H1 (cell line): ENCODE data around the gene FAM241A.

Experiments used
- BRCA1 ChIP-seq: IDR thresholded peaks from 2 replicates; pipeline ENCODE4 v1.6.1; 2012; ENCODE audit warnings: low read depth, low read length, improper control_type of control experiment
- CBX8 ChIP-seq: fragments of 300-800, 300-1000 bp; sonication (generic); IDR thresholded peaks from 2 replicates; pipeline ENCODE4 v1.7.1; 2016; ENCODE audit warnings: low read depth, low read length, borderline replicate concordance
- CTCF ChIP-seq, 3 experiments: IDR thresholded peaks; 1 replicate in 2 of 3; 2 replicates in 1 of 3; pipeline versions ENCODE4 v1.5.1 to v1.6.1; 2011; ENCODE audit warnings: low read length in 3 of 3, mild to moderate bottlenecking in 3 of 3, inconsistent platforms in 2 of 3, low read depth in 1 of 3, moderate library complexity in 1 of 3; ENCODE audit not compliant: insufficient read depth in 1 of 3; ENCODE audit errors: control extremely low read depth in 1 of 3
- EZH2 ChIP-seq: fragments of 200-600 bp; sonication (generic); IDR thresholded peaks from 2 replicates; pipeline ENCODE4 v1.7.1; 2012; ENCODE audit warnings: low read depth, mild to moderate bottlenecking, moderate library complexity, low read length, inconsistent platforms; ENCODE audit not compliant: severe bottlenecking
- HDAC2 ChIP-seq, 2 experiments: fragments of 300-600 bp in 1 of 2; sonication (generic) in 1 of 2; IDR thresholded peaks; 2 replicates each; pipeline ENCODE4 v1.6.1; 2011 to 2012; ENCODE audit warnings: low read depth in 2 of 2, low read length in 2 of 2, mild to moderate bottlenecking in 2 of 2, moderate library complexity in 2 of 2, borderline replicate concordance in 1 of 2, inconsistent platforms in 1 of 2
- KDM5A ChIP-seq: fragments of 200-600 bp; IDR thresholded peaks from 2 replicates; pipeline ENCODE4 v1.7.1; 2012; ENCODE audit warnings: mild to moderate bottlenecking, low read length, inconsistent platforms, mixed read lengths
- MAX ChIP-seq: IDR thresholded peaks from 2 replicates; pipeline ENCODE4 v1.6.1; 2012; ENCODE audit warnings: inconsistent platforms
- POLR2A ChIP-seq, 2 experiments: IDR thresholded peaks; 1 replicate in 1 of 2; 2 replicates in 1 of 2; pipeline ENCODE4 v1.6.1; 2011; ENCODE audit warnings: low read depth in 2 of 2, low read length in 2 of 2, mild to moderate bottlenecking in 2 of 2; ENCODE audit errors: control extremely low read depth in 1 of 2
- POLR2AphosphoS5 ChIP-seq: IDR thresholded peaks from 2 replicates; pipeline ENCODE4 v1.6.1; 2011; ENCODE audit warnings: low read depth, low read length
- RNF2 ChIP-seq: fragments of 200-900, 300-1000 bp; sonication (generic); IDR thresholded peaks from 2 replicates; pipeline ENCODE4 v1.7.1; 2016; ENCODE audit warnings: borderline replicate concordance, low read depth, mild to moderate bottlenecking, antibody characterized with exemption, low read length; ENCODE audit not compliant: poor library complexity, severe bottlenecking; ENCODE audit errors: missing control alignments
- RXRA ChIP-seq: IDR thresholded peaks from 2 replicates; pipeline ENCODE4 v1.6.1; 2011; ENCODE audit warnings: low read depth, mild to moderate bottlenecking, low read length, moderate library complexity; ENCODE audit not compliant: insufficient read depth
- TAF1 ChIP-seq: IDR thresholded peaks from 2 replicates; pipeline ENCODE4 v1.6.1; 2011; ENCODE audit warnings: mild to moderate bottlenecking, low read depth, low read length

GRCh38 chr4:112120021-112120420, 25.2 kb upstream of the FAM241A start:
- no peak for TF ChIP-seq BRCA1
- no peak for TF ChIP-seq EZH2
- TF ChIP-seq RNF2, result no peak
- TF ChIP-seq MAX, result no peak
- TF ChIP-seq CTCF (IDR thresholded peaks at IDR 0.05; ENCODE audit: control extremely low read depth in 1 of 3, insufficient read depth in 1 of 3, low read depth in 1 of 3, low read length in 3 of 3), result no peak
- TF ChIP-seq POLR2A (IDR thresholded peaks at IDR 0.05; ENCODE audit: control extremely low read depth in 1 of 2, low read depth in 2 of 2, low read length in 2 of 2), result no peak
- no peak for TF ChIP-seq CBX8
- TF ChIP-seq HDAC2 (IDR thresholded peaks at IDR 0.05; ENCODE audit: borderline replicate concordance in 1 of 2, low read depth in 2 of 2, low read length in 2 of 2), result no peak
- no peak for TF ChIP-seq RXRA
- TF ChIP-seq TAF1, result no peak
- TF ChIP-seq POLR2AphosphoS5, result no peak
- TF ChIP-seq KDM5A, result no peak
